Measurements from ENCODE around the gene WWOX. TPM values are rescaled to one million over a fixed set of nuclear protein-coding genes. Genes with fewer than 3 reads are reported as not detected.

Gene WWOX
- total RNA-seq, 1 donor from 2014 or later, result 28.2 TPM

GRCh38 chr16:78976212-78976611 is 876.8 kb downstream of the WWOX start:
- H3K9me3 Mint-ChIP-seq, result no peaks in the 10 kb centered on the region
- TF ChIP-seq CTCF (conservative IDR thresholded peaks at IDR 0.05), result no peak
- peaks cover 12% of the 10 kb centered on the region for H3K4me1 Mint-ChIP-seq (ENCODE audit: unreplicated experiment)
- no peak overlapping the region for H3K27ac Mint-ChIP-seq
- peaks cover 5% of the 10 kb centered on the region for H3K27me3 Mint-ChIP-seq
- H3K36me3 Mint-ChIP-seq, result no peaks in the 10 kb centered on the region
- H3K4me3 Mint-ChIP-seq, result no peak overlapping the region
- DNase-seq (ENCODE audit: extremely low spot score, unreplicated experiment), result no peak

- no peak overlapping the region for H3K27ac Mint-ChIP-seq
- peaks cover 13% of the 10 kb centered on the region for H3K4me1 Mint-ChIP-seq (ENCODE audit: unreplicated experiment)
- TF ChIP-seq CTCF (conservative IDR thresholded peaks at IDR 0.05), result no peak
- DNase-seq (ENCODE audit: extremely low spot score, unreplicated experiment), result no peak
- H3K36me3 Mint-ChIP-seq, result no peaks in the 10 kb centered on the region
- H3K27me3 Mint-ChIP-seq, result no peaks in the 10 kb centered on the region
- no peaks in the 10 kb centered on the region for H3K9me3 Mint-ChIP-seq
- H3K4me3 Mint-ChIP-seq, result no peak overlapping the region
These were observed 881.4 kb downstream of the WWOX start for GRCh38 chr16:78980825-78981224.

GRCh38 chr16:78982096-78982744 is 882.8 kb downstream of the WWOX start:
- Mint-ChIP-seq H3K4me1 (ENCODE audit: unreplicated experiment) (peaks cover 13% of the 10 kb centered on the region), H3K27ac (no peak overlapping the region), H3K9me3 (no peaks in the 10 kb centered on the region), H3K36me3 (no peaks in the 10 kb centered on the region), H3K4me3 (no peak overlapping the region), H3K27me3 (peaks cover 3% of the 10 kb centered on the region)
- no peak for DNase-seq (ENCODE audit: extremely low spot score, unreplicated experiment)
- TF ChIP-seq CTCF (conservative IDR thresholded peaks at IDR 0.05), result no peak

- Mint-ChIP-seq H3K27ac (no peak overlapping the region), H3K4me3 (no peak overlapping the region), H3K4me1 (ENCODE audit: unreplicated experiment) (peaks cover 13% of the 10 kb centered on the region), H3K36me3 (no peaks in the 10 kb centered on the region), H3K27me3 (peaks cover 4% of the 10 kb centered on the region), H3K9me3 (no peaks in the 10 kb centered on the region)
- DNase-seq (ENCODE audit: extremely low spot score, unreplicated experiment), result no peak
- TF ChIP-seq CTCF (conservative IDR thresholded peaks at IDR 0.05), result no peak
These were observed 884.9 kb downstream of the WWOX start for GRCh38 chr16:78984324-78984723.

GRCh38 chr16:78984887-78985464 is 885.5 kb downstream of the WWOX start:
- peaks cover 16% of the 10 kb centered on the region for H3K4me1 Mint-ChIP-seq (ENCODE audit: unreplicated experiment)
- no peak for TF ChIP-seq CTCF (conservative IDR thresholded peaks at IDR 0.05)
- no peak overlapping the region for H3K4me3 Mint-ChIP-seq
- no peaks in the 10 kb centered on the region for H3K36me3 Mint-ChIP-seq
- no peak for DNase-seq (ENCODE audit: extremely low spot score, unreplicated experiment)
- H3K9me3 Mint-ChIP-seq, result no peaks in the 10 kb centered on the region
- H3K27ac Mint-ChIP-seq, result no peak overlapping the region
- H3K27me3 Mint-ChIP-seq, result peaks cover 7% of the 10 kb centered on the region
